HAP-1 (cell line): ENCODE measurements around the gene SAMHD1.
"Not testable (repeated sequence)": the region's sequence is repeated elsewhere in the genome, so short reads cannot be mapped to it uniquely, and the experiment has no call there.

ENCODE experiments used
- DNase-seq, 2 experiments: peaks; one replicate each; pipeline ENCODE4 v3.0.0-alpha.2; 2016 to 2020; ENCODE audit warnings: low spot score in 2 of 2
- H3K27me3 ChIP-seq: fragments of 250-450 bp; sonication (Bioruptor Pico); 2 replicates; pipeline ENCODE4 v1.5.1; 2020; ENCODE audit warnings: low read depth, mild to moderate bottlenecking, moderate library complexity
- H3K36me3 ChIP-seq: fragments of 250-450 bp; sonication (Bioruptor Pico); replicated peaks from 2 replicates; pipeline ENCODE4 v1.5.1; 2020; ENCODE audit warnings: mild to moderate bottlenecking
- H3K4me1 ChIP-seq: fragments of 250-450 bp; sonication (Bioruptor Pico); 2 replicates; pipeline ENCODE4 v1.5.1; 2020; ENCODE audit warnings: mild to moderate bottlenecking
- H3K4me3 ChIP-seq: fragments of 250-450 bp; sonication (Bioruptor Pico); 2 replicates; pipeline ENCODE4 v1.5.1; 2020; ENCODE audit warnings: mild to moderate bottlenecking, moderate library complexity
- H3K9me3 ChIP-seq: fragments of 250-450 bp; sonication (Bioruptor Pico); 2 replicates; pipeline ENCODE4 v1.5.1; 2020; ENCODE audit warnings: mild to moderate bottlenecking, moderate library complexity
- in situ Hi-C: fragments of 300-500 bp; cut with MboI; formaldehyde crosslinking; loops from 3 replicates; pipeline ENCODE4 v1.14.3; 2020; ENCODE audit warnings: low sequenced_read_pairs, inconsistent platforms, mixed read lengths

SAMHD1 gene

GRCh38 chr20:36951198-36951978 is at the start of gene SAMHD1:
Gene SAMHD1 (minus strand): TSS chr20:36951708. CDS start chr20:36951643, 65 bp downstream.
- Histone ChIP-seq H3K4me3 (peak within 1 kb of the TSS; percentile 93), H3K27me3 (no peaks in the 10 kb centered on the region), H3K9me3 (no peaks in the 10 kb centered on the region), H3K36me3 (no peaks in the 10 kb centered on the region), H3K4me1 (peaks cover 17% of the 10 kb centered on the region)
- in situ Hi-C loops, result no loop called here
- DNase-seq, result peak; percentile 97 to 98

- in situ Hi-C loops, H3K4me3 ChIP-seq, H3K27me3 ChIP-seq, H3K9me3 ChIP-seq, DNase-seq, H3K4me1 ChIP-seq: not testable (repeated sequence)
- peaks cover 17% of the 10 kb centered on the region for H3K36me3 ChIP-seq
Measured at GRCh38 chr20:37000171-37000570, 48.7 kb upstream of the SAMHD1 start.

GRCh38 chr20:36998652-36999051 is 47.1 kb upstream of the SAMHD1 start:
- peaks cover 23% of the 10 kb centered on the region for H3K36me3 ChIP-seq
- peaks cover 3% of the 10 kb centered on the region; the same call in 1 of the 2 replicates for H3K9me3 ChIP-seq
- in situ Hi-C loops, result no loop called here
- no peak overlapping the region for H3K4me3 ChIP-seq
- H3K4me1 ChIP-seq, result no peaks in the 10 kb centered on the region
- H3K27me3 ChIP-seq, result no peaks in the 10 kb centered on the region
- no peak for DNase-seq

GRCh38 chr20:36997121-36997520 is 45.6 kb upstream of the SAMHD1 start:
- peaks cover 13% of the 10 kb centered on the region for H3K36me3 ChIP-seq
- peaks cover 3% of the 10 kb centered on the region; the same call in 1 of the 2 replicates for H3K9me3 ChIP-seq
- peak in 1 of 2 experiments; percentile 56 for DNase-seq
- no peak overlapping the region for H3K4me3 ChIP-seq
- in situ Hi-C loops, result no loop called here
- H3K4me1 ChIP-seq, result no peaks in the 10 kb centered on the region
- no peaks in the 10 kb centered on the region for H3K27me3 ChIP-seq

- H3K27me3 ChIP-seq, H3K4me3 ChIP-seq, H3K4me1 ChIP-seq, DNase-seq, in situ Hi-C loops, H3K9me3 ChIP-seq: not testable (repeated sequence)
- peaks cover 13% of the 10 kb centered on the region for H3K36me3 ChIP-seq
Measured at GRCh38 chr20:36994221-36994620, 42.7 kb upstream of the SAMHD1 start.

GRCh38 chr20:36992802-36993334 is 41.4 kb upstream of the SAMHD1 start:
- peaks cover 3% of the 10 kb centered on the region; the same call in 1 of the 2 replicates for H3K9me3 ChIP-seq
- in situ Hi-C loops, result no loop called here
- peaks cover 13% of the 10 kb centered on the region for H3K36me3 ChIP-seq
- H3K27me3 ChIP-seq, result no peaks in the 10 kb centered on the region
- DNase-seq, result no peak
- H3K4me3 ChIP-seq, result no peak overlapping the region
- no peaks in the 10 kb centered on the region for H3K4me1 ChIP-seq

GRCh38 chr20:36991703-36992102 is 40.2 kb upstream of the SAMHD1 start:
- H3K27me3 ChIP-seq, result no peaks in the 10 kb centered on the region
- H3K4me3 ChIP-seq, result no peak overlapping the region
- peaks cover 13% of the 10 kb centered on the region for H3K36me3 ChIP-seq
- DNase-seq, result no peak
- H3K9me3 ChIP-seq, result peaks cover 3% of the 10 kb centered on the region; the same call in 1 of the 2 replicates
- no peaks in the 10 kb centered on the region for H3K4me1 ChIP-seq
- in situ Hi-C loops, result no loop called here

GRCh38 chr20:36989797-36990196 is 38.3 kb upstream of the SAMHD1 start:
- Histone ChIP-seq H3K9me3 (peaks cover 1% of the 10 kb centered on the region; the same call in 1 of the 2 replicates), H3K4me3 (no peak overlapping the region), H3K36me3 (peaks cover 3% of the 10 kb centered on the region), H3K27me3 (no peaks in the 10 kb centered on the region), H3K4me1 (no peaks in the 10 kb centered on the region)
- in situ Hi-C loops, result no loop called here
- DNase-seq, result no peak

GRCh38 chr20:36988494-36988966 is 37.0 kb upstream of the SAMHD1 start:
- H3K9me3 ChIP-seq, result no peaks in the 10 kb centered on the region
- H3K27me3 ChIP-seq, result no peaks in the 10 kb centered on the region
- H3K4me1 ChIP-seq, result no peaks in the 10 kb centered on the region
- in situ Hi-C loops, result no loop called here
- no peak for DNase-seq
- no peaks in the 10 kb centered on the region for H3K36me3 ChIP-seq
- H3K4me3 ChIP-seq, result no peak overlapping the region

- no peaks in the 10 kb centered on the region for H3K27me3 ChIP-seq
- DNase-seq, result no peak
Measured at GRCh38 chr20:36984257-36984638, 32.7 kb upstream of the SAMHD1 start.

GRCh38 chr20:36975099-36975818 is 23.8 kb upstream of the SAMHD1 start:
- DNase-seq, result no peak
- in situ Hi-C loops, result no loop called here
- Histone ChIP-seq H3K27me3 (no peaks in the 10 kb centered on the region), H3K4me1 (no peaks in the 10 kb centered on the region), H3K36me3 (no peaks in the 10 kb centered on the region), H3K4me3 (no peak overlapping the region), H3K9me3 (no peaks in the 10 kb centered on the region)

More at GRCh38 chr20:36984257-36984638, 32.7 kb upstream of the SAMHD1 start:
- Histone ChIP-seq H3K4me3 (no peak overlapping the region), H3K9me3 (no peaks in the 10 kb centered on the region), H3K36me3 (no peaks in the 10 kb centered on the region), H3K4me1 (no peaks in the 10 kb centered on the region)
- in situ Hi-C loops, result no loop called here

- H3K4me1 ChIP-seq, result no peaks in the 10 kb centered on the region
- H3K4me3 ChIP-seq, result no peak overlapping the region
- H3K36me3 ChIP-seq, result no peaks in the 10 kb centered on the region
- H3K27me3 ChIP-seq, result no peaks in the 10 kb centered on the region
- in situ Hi-C loops, result no loop called here
- DNase-seq, result no peak
- no peaks in the 10 kb centered on the region for H3K9me3 ChIP-seq
Measured at GRCh38 chr20:36974660-36975059, 23.2 kb upstream of the SAMHD1 start.

- in situ Hi-C loops, result no loop called here
Measured at GRCh38 chr20:36971103-36971502, 19.6 kb upstream of the SAMHD1 start.

More at GRCh38 chr20:36971103-36971502, 19.6 kb upstream of the SAMHD1 start:
- H3K36me3 ChIP-seq, result no peaks in the 10 kb centered on the region
- no peak overlapping the region for H3K4me3 ChIP-seq
- no peaks in the 10 kb centered on the region for H3K27me3 ChIP-seq
- no peaks in the 10 kb centered on the region for H3K9me3 ChIP-seq
- no peak for DNase-seq
- H3K4me1 ChIP-seq, result no peaks in the 10 kb centered on the region
